GM19455 (cell line): ENCODE results near the gene COL4A1.
"Not testable (repeated sequence)": the region's sequence is repeated elsewhere in the genome, so short reads cannot be mapped to it uniquely, and the experiment has no call there.

Experiments used
- ATAC-seq: cut with Tn5 transposase; IDR thresholded peaks from one replicate; pipeline ENCODE4 v1.9.1; 2021; ENCODE audit not compliant: unreplicated experiment

COL4A1 gene

DNA sequence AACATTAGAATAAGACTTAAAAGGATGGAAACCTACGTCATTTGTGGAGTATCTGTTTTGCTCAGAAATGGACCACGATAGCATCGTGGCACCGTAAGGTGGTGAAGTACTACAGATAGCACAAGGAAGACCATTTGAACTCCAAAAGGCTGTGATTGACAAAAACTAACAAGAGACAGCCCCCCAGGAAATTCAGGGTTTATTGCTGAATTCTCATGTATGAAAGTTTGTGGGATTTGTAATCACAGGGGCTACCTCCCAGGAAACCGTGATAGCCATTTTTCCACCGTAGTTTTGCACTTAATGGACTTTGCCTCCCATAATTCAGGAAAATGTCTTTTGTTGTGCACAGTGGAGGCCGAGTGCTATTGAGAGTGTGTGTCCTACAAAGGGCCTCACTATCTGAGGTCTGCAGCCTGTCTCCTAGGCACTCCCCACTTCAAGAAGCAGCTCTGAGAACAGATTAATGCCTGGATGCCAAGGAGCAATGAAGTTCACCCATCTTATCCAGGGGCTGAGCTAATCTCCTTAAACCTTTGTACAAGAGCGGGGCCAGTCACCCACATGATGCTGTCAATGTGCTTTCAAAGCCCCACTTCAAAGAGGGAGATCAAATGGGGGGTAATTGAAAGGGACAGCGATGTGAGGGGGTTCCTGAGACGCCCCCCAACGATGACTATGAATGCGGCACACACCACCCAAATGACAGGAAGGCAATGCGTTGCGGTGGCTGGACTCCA is 182.6 kb downstream of the COL4A1 start:
- ATAC-seq: no peak

DNA sequence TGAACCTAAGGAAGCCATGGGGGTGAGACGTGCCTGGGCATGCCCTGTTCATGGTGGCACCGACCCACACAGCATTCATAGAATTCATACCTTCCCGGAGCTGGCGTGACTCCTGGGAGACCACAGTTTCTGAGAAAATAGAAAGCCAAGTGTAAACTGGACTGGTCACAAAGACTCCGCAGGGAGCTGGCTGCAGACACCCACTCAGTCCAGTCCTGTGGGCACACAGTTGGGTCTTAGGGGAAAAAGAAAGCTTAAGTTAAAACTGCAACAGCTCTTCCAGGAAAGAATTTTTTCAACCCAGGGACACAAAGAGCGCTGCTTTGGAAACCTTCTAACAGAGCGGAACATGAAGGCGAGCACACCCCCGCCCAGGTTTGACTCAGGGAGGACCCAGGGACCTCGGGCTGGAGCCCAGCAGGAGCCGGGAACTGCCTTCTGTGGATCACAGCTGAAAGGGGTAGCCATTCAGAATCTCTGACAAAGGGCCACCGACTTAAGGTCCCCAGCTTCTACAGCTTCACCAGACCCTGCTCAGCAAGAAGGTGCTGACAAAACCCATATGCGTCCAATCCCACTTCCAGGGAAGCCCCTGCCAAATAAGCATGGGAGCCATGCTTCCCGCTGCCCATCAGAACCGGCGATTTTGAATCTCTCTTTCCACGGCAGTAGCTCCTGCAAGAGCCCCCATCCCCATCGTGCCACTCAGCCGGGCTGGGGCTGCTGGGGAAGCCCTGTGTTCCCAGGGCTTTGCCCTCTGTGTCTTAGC is 183.7 kb downstream of the COL4A1 start:
- ATAC-seq: no peak

DNA sequence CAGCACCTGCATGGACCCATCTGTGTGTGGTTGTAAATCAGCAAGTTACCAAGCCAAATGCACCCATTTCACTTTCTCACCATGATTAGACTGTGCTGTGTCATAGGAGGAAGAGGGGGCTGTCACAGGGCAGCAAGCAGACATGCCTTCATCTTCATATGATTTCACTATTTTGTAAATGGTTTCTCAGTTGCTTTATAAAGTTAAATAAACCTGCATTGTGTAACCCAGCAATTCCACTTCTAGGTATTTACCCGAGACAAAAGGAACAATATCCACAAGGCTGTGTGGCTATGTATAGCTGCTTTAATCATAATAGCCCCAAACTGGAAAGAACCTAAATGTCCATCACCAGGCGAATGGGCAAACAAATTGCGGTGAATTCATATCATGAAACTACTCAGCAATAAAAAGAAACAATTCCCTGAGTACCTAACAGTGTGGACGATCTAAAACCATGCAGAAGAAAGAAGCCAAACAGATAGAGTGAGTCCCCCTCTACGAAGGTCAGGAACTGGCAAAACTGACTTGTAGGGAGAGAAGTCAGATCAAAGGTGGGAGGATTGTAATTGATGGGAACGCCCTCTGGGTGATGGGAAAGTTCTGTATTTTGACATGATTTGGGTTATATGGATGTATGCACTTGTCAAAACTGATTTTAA is 185.4 kb downstream of the COL4A1 start:
- ATAC-seq: no peak

DNA sequence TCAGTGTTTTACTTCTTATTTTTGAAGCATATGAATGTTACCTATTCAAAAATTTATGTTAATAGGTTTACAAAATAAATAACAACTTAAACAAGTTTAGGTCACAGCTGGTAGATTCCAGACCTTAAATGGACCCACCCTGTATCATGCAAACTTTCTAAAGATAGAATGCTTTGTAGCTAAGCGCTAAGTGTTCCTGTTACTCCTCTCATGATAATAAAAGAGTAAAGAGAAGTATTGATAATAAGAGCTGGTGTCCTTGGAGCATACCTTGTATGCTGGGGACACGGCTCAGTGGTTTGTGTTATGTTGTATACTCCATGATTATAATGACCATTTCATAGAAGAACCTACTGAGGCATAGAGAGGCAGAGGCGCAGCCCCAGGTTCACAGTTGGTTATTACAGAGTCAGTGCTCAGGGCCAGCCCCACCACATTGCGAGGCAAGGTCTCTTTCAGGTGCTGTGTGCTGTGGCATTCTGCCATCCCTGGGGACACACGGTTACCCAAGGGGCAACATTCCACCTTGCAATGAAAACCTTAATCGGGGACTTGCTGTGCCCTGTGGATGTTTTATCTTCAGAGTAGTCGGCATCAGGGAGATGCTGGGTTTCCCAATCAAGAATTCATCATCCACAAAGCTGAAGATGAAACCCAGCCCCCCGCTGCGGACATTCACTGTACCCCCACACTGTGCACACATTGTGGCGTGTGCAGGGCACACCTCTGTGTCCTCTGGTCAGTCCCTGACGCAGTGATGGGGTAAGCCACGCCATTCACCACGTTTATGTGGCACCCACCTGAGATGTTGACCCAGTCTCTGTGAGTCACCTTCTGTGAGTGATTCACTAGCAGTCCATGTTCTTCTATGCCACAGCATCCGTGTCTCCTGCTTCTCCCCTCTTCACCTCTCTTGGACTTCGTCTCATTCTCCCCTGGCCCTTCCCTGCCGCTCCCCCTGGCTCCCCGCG is 186.7 kb downstream of the COL4A1 start:
- no peak for ATAC-seq

DNA sequence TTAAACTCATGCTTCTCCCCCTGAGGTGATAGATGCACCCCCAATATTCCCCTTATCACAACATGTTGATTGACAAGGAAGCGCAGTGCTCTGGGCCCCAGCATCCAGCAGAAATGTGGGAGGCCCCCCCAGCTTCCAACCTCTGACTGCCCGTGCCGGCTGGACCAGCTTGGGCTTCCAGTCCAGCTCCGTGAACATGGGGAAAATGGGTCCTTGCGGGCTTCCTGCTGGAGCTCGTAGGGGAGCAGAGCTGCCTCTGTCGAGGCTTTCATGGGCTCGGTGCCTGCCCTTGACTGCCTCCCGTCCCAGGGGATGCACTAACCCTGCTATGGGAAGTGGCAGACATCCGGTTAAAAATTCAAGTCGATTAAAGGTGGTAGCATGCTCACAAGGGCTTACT is 188.9 kb downstream of the COL4A1 start:
- no peak for ATAC-seq

DNA sequence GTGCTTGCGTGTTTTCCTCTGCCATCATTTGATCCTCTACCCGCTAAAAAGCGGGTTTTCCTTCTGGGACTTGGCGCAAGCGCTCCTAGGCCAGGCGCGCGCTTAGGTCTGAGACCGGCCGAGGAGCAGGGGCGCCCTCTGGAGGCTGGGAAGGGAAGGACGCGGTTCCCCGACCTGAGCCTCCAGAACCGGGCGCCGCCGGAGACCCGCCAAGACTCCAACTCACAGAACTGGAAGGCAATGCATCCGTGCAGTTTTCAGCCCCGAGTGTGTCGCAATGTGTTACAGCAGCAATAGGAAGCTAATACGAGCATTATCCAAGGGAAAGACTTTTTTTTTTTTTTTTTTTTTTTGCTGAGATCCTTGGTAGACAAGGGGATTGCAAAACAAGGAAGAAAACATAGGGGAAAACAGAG is 190.9 kb downstream of the COL4A1 start:
- no peak for ATAC-seq

DNA sequence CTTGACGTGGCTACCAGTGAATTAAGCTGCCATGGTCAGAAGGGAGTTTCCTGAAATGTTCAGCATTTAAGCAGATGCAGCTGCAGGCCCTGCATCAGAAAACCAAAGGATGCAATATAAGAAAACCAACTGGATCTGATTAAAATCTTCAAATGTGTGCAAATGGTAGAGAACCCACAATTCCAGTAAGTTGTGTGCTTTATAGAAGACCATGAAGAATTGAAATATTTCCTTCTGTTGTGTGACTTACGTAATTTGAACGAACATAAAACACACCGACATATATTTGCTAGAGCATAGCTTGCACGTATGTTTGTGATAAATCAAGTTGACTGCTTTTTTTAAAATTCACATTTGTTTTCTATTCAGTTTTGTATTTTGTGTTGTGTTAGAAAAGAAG is 191.4 kb downstream of the COL4A1 start:
- no peak for ATAC-seq

DNA sequence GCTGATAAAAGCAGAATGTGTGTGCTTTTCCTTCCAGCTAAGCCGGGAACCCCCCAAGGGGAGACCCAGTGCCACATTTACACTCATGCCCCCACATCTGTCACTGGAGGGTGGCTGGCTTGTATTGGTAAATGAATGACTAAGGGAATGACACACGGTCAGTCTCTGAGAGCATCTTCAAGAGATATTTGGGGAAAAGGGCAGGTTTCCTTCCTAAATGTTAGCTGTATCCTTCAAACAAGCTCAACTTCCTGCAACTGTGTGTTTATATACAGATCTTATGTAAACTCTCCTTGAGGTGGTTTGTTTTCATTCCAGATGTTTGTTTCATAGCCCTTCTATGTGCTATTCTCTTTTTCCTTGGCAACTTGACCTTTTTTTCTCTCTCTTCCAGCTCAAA is 192.6 kb downstream of the COL4A1 start:
- no peak for ATAC-seq

DNA sequence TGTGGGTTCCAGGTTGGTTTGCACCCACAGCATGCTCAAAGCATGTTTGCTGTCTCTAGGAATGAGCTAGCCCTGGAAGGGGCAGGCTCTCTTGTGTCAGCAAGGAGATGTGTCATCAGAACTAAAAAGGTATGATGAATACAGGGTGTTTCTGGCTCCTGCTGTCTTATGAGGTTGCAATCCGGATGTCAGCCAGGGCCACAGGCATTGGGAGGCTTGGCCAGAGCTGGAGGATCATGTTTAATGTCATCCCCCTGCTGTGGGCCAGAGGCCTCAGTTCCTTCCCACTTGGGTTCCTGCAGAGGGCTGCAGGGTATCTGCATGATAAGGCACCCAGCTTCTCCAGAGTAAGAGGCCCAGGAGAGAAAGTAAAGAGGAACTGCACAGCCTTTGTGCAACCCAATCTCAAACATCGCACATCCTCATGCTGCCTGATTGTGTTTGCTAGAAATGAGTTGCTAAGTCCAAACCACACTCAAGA is 193.6 kb downstream of the COL4A1 start:
- no peak for ATAC-seq

DNA sequence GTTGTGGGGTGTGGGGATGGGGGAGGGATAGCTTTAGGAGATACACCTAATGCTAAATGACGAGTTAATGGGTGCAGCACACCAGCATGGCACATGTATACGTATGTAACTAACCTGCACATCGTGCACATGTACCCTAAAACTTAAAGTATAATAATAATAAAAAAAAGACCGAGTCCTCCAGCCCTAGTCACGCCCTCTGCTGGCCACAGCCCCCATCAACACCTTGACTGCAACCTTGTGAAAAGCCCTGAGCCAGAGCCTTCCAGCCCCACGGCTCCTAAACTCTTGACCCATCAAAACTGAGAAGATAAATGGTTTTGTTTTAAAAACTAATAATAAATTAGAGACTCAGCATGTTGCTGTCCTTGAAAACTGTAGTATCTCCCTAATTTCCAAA is 194.6 kb downstream of the COL4A1 start:
- ATAC-seq: not testable (repeated sequence)

DNA sequence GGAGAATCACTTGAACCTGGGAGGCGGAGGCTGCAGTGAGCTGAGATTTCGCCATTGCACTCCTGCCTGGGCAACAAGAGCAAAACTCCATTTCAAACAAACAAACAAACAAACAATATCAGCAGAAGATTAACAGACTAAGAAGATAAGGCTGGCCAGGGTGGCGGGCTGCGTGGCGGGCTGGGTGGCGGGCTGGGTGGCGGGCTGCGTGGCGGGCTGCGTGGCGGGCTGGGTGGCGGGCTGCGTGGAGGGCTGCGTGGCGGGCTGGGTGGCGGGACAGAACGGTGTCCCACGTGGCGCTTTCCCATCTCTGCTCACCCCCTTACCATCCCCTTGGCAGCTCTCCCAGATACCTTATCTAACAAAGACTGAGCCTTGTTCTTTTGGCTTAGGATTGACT is 196.2 kb downstream of the COL4A1 start:
- ATAC-seq: no peak

DNA sequence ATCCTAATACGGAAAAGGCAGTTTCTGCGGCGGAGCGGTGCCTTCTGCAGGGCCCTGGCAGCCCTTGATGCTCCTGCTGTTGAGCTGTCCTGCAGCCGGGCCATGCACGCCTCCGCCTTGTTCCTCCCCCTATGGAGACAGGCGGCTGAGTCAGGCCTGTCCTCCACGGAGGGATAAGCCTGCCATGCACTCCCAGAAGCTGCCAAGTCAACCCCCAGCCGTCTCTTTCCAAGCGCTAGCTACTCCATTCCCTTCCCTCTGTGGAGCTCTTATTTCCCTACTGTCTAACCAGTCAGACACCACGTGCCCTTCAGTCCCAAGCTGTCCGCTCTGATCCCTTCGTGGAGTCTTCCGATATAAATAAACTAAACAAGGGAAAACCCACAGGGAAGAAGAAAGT is 197.0 kb downstream of the COL4A1 start:
- no peak for ATAC-seq

DNA sequence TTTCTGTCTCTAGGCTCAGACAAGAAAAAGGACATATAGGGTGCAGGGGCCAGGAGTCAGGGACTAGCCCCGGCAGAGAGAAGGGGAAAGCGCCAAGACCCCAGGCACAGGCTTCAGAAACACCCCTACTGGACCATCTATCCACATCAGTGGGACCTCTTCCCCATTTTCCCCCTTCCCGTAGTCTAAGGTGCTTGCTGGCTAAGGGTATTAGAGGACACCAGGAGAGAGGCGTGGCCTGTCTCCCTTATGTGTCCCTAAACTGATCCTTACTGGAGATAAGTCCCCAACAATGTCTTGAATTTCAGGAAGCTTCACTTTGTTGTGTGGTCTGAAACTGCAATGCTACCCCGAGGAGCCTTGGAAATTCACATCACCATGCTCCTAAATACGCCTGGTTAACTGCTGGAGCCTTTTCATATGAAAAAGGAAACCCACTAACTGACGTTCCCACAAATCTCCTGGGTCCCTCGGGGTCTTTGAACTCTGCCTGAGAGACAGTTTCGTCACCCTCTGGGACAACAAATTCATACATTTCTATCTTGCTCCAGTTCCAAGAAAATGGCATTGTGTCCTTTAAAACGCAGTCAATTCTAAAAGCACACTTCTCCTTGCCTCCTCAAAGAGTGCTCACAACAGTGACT is 197.7 kb downstream of the COL4A1 start:
- ATAC-seq: no peak

DNA sequence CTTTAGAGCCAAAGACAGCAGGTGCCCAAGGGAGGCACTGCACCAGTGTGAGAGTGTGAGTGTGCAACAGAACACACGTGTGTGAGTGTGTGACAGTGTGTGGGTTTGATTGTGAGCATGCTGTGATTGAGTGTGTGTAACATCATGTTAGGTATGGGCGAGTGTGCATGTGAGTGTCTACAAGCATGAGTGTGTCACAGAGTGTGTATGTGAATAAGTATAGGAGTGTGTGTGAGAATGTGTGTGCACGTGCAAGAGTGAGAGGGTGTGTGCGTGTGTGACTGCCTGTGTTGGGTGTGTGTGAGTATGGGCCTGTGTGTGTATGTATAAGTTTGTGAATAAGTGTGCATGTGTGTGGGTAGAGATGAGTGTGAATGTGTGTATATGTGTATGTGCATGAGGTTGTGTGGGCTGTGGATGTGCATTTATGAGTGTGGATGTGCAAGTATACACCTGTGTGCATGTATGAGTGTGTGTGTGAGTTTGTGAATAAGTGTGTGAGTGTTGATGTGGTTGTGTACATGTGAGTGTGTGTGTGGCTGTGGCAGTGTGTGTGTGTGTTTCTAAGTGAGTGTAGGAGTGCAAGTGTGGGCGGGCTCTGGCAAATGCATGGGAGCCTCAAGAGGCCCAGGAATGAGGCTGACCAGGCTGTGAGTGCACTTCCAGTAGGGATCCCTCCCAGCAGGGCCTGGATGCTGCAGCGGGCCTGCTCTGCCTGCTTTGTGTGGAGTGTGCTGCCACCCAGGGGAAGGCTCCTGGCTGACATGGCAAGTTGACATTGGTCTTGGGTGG is 198.4 kb downstream of the COL4A1 start:
- ATAC-seq: no peak

DNA sequence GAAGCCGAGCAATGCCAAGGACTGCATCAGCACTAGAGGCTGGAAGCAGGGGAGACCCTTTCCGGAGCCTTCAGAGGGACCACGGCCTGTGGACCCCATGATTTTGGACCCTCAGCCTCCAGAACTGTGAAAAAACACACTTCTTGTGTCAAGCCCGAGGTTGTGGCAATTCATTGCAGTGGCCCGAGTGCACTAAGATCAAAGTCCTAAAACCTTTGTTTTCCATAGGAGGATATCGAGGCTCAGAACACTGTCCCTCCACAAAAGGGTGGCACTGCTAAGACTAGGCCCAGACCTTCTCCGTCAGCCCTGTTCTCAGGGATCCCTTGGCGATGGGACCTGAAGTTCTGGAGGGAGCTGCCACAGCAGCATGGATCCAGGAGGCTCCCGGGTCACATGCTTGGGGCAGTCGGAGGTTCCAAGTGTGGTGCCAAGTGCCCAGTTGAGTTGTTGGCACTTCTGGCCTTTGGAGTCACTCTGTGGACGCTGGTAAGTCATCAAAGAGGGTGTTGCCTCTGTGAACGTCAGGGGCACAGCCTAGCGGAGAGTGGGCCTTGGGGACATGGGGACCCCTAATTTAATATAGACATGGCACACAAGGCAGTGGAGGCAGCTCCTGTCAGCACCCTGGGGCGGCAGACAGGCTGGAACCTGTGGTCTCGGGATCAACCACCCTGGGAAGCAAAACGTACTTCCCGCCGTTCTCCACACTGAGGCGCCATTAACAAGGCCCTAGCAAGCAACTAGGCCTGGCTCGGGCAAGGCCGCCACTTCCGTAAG is 199.2 kb downstream of the COL4A1 start:
- ATAC-seq: no peak

DNA sequence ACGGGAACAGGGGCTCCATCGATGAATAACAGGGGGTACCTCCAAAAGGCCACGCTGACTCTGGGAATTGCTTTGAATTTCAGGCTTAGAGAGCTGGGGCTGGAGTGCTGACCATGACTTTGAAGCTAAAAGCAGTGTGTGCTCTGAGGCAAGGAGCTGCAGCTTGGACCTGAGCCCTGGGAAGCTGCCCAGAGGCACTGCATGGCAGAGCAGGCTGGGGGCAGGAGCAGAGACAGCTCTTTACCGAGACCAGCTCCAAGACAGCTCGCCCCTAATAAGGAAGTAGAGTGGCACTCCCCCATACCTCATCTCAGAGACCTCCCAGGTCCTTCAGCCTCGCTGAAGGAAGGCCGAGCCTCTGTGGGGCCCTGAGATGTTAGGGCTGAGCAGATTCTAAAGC is 200.2 kb downstream of the COL4A1 start:
- no peak for ATAC-seq

DNA sequence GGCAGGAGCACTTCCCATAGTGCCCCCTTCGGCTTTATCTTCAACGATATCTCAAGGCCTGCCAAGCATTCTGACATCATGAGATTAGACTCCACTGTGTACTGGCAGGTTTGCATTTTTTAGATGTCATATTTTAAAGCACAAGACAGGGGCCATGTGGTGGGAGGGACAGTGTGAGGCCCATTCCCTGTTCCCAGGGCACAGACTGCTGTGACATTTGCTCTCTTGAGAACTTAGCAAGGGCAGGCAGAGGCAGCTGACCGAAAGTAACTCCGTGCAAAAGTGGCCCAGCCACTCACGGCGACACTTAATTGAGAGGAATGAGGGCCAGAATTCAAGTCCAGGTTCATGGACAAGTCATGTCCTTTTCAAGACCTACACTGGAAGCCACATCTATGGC is 201.8 kb downstream of the COL4A1 start:
- ATAC-seq: no peak

DNA sequence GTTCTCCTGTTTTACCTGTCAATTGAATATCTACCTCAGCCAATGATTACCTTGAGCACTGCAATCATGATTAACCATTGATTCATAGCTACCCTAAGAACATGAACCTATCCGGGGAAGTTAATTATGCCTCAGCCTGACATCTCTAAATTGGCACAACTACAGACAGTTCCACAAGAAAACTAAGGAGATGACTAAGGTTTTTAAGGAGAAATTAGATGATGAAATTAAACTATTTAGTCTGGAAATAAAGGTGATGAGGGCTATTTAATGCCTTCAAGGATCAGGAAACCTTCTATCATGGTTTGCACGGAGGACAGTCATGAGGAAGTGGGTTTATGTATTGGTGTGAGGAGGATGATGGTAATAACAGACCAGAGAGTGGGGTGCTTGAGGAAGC is 203.4 kb downstream of the COL4A1 start:
- ATAC-seq: no peak

DNA sequence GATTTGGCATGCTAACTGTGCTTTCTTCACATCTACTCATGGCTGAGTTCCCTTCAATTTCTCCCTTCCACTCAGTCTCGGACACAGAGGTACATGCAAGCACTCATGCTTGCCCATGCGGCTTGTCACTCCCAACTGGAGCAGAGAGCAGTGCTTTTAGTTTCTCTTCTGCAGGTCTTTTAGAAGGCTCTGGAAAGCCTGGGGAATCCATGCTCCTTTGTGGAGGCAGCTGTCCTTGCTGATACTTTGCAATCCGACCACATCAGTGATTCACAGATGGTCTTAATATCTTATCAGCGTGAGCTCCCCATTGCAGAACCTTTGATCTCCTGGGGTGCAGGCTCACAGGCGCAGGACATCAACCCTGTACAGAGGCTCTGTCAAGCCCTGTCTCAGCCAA is 203.9 kb downstream of the COL4A1 start:
- ATAC-seq: no peak
